ENCODE results near the gene SMIM38. TPM values are rescaled to one million over a fixed set of nuclear protein-coding genes. Genes with fewer than 3 reads are reported as not detected.
A peak's percentile ranks its signal among the peaks of the same experiment; 100 is the strongest.

Gene SMIM38
- total RNA-seq, 1 experiment from 2014 or later, result 0.54 TPM

- Histone ChIP-seq H3K36me3 (ENCODE audit: control insufficient read depth in 1 of 2, insufficient read depth in 2 of 2, low read length in 2 of 2) (no peaks in the 10 kb centered on the region), H3K27me3 (ENCODE audit: insufficient read depth, low read length) (no peaks in the 10 kb centered on the region), H4K20me1 (ENCODE audit: insufficient read depth) (no peaks in the 10 kb centered on the region), H3K9ac (ENCODE audit: low read length) (peak overlapping the region; percentile 62), H3K9me3 (ENCODE audit: control insufficient read depth in 1 of 2, insufficient read depth in 1 of 2, low read depth in 1 of 2, low read length in 2 of 2) (peaks cover 0 to 1% of the 10 kb centered on the region in 2 experiments; a peak in 1 of 4 replicates), H3K4me3 (replicated peaks in 1 of 2; ENCODE audit: low read depth in 1 of 2, low read length in 2 of 2) (peak overlapping the region; percentile 29 to 54), H3K9me2 (ENCODE audit: insufficient read depth) (no peaks in the 10 kb centered on the region), H2AFZ (ENCODE audit: low read depth, low read length, poor library complexity, severe bottlenecking) (no peak overlapping the region), H3K79me2 (ENCODE audit: insufficient read depth, low read length) (no peaks in the 10 kb centered on the region), H3K4me1 (ENCODE audit: control insufficient read depth in 1 of 2, insufficient read depth in 2 of 2, low read length in 2 of 2) (peaks cover 43 to 65% of the 10 kb centered on the region in 2 experiments), H3K27ac (ENCODE audit: low read depth, low read length) (peak overlapping the region; percentile 98), H3K4me2 (ENCODE audit: low read length) (peak overlapping the region; percentile 82)
- RAD21 ChIA-PET (ENCODE audit: low non-redundant PET in 1 of 2, low total read pairs in 2 of 2, uncharacterized antibody in 2 of 2, unreplicated experiment in 2 of 2), result interaction anchor here in 1 of 2 experiments (1.0 to 1.3 kb wide), 2 partner anchors 8 to 22 kb away, joined by 3 to 6 read pairs; no protein-coding TSS in a partner anchor
- ATAC-seq (peak; percentile 39), DNase-seq (ENCODE audit: low read depth, low spot score) (no peak)
- intact Hi-C loops (cut with micrococcal nuclease), result loop anchor here (2.0 kb wide), 2 partner anchors 173 to 515 kb away; no protein-coding TSS in a partner anchor
- POLR2A ChIA-PET, result interaction anchor here (3.0 kb wide), 1 partner anchor 170 kb away, joined by 9 read pairs; the partner anchor contains the start of gene MYEOV
- TF ChIP-seq ELF1 (IDR thresholded peaks at IDR 0.05; ENCODE audit: borderline replicate concordance, low read depth), result no peak
- TF ChIP-seq ZFX (IDR thresholded peaks at IDR 0.05), result peak; percentile 24; the same call in 1 of the 2 replicates
- TF ChIP-seq CBX3 (IDR thresholded peaks at IDR 0.05; ENCODE audit: low read depth), result no peak
- TF ChIP-seq CEBPB (IDR thresholded peaks at IDR 0.05; ENCODE audit: low read depth), result no peak
- TF ChIP-seq SIN3A (IDR thresholded peaks at IDR 0.05; ENCODE audit: low read depth), result no peak
- TF ChIP-seq FOSL1 (IDR thresholded peaks at IDR 0.05; ENCODE audit: low read depth), result no peak
- TF ChIP-seq SP1 (IDR thresholded peaks at IDR 0.05; ENCODE audit: low read depth), result no peak
- TF ChIP-seq, protein P1, sequence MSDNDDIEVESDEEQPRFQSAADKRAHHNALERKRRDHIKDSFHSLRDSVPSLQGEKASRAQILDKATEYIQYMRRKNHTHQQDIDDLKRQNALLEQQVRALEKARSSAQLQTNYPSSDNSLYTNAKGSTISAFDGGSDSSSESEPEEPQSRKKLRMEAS (IDR thresholded peaks at IDR 0.05), result no peak
- TF ChIP-seq ZNF274 (IDR thresholded peaks at IDR 0.05; ENCODE audit: low read depth, low read length), result no peak
- peak in 2 of 3 experiments; percentile 32 to 48; a peak in 3 of 6 replicates for TF ChIP-seq CTCF (IDR thresholded peaks at IDR 0.05 in 2 of 3, conservative IDR thresholded peaks at IDR 0.05 in 1 of 3; ENCODE audit: borderline replicate concordance in 1 of 3, insufficient read depth in 1 of 3, low read depth in 2 of 3, low read length in 2 of 3)
- CTCF ChIA-PET, result interaction anchor here (1.4 to 3.1 kb wide), 2 partner anchors 8 to 551 kb away, joined by 3 to 32 read pairs; partner anchors contain the start of gene LTO1
- BruUV-seq (replicated peaks), result no TSS peak
Measured at GRCh38 chr11:69123593-69124545, 31.9 kb upstream of the SMIM38 start.
